GM12891 (cell line): Measurements from ENCODE around the gene SGF29.

Experiments used
- POLR2A ChIP-seq: IDR thresholded peaks from 2 replicates; pipeline ENCODE4 v1.6.1; 2011; ENCODE audit warnings: low read depth, low read length, control low read depth
- POLR2AphosphoS5 ChIP-seq: IDR thresholded peaks from 2 replicates; pipeline ENCODE4 v1.6.1; 2011; ENCODE audit warnings: low read depth, low read length, control low read depth
- POU2F2 ChIP-seq: IDR thresholded peaks from 2 replicates; pipeline ENCODE4 v1.6.1; 2011; ENCODE audit warnings: low read depth, mild to moderate bottlenecking, control low read depth, low read length, moderate library complexity
- SPI1 ChIP-seq: IDR thresholded peaks from 2 replicates; pipeline ENCODE4 v1.6.1; 2011; ENCODE audit warnings: low read depth, low read length, control low read depth
- TAF1 ChIP-seq: IDR thresholded peaks from 2 replicates; pipeline ENCODE4 v1.6.1; 2011; ENCODE audit warnings: low read depth, low read length, control low read depth

GRCh38 chr16:28563218-28563617 is 9.5 kb downstream of the SGF29 start:
- TF ChIP-seq SPI1 (no peak), POLR2AphosphoS5 (no peak), POLR2A (no peak), POU2F2 (no peak), TAF1 (no peak)
